ENCODE results near the gene ALPK3. TPM values are rescaled to one million over a fixed set of nuclear protein-coding genes. Genes with fewer than 3 reads are reported as not detected.

The ALPK3 gene
- polyA plus RNA-seq, 3 donors, result 5.7 to 9.1 (median 6.9) TPM

- H3K27ac ChIP-seq (ENCODE audit: low read depth, low read length), result no peak overlapping the region
- 96 to 98% (median 98%) methylated on average over 4 of the region's 4 CpGs for WGBS, 3 donors
Measured at GRCh38 chr15:84797212-84797611, 19.9 kb upstream of the ALPK3 start.

- WGBS, 3 donors, result 88 to 96% (median 95%) methylated on average over 3 of the region's 3 CpGs
- no peak overlapping the region for H3K27ac ChIP-seq (ENCODE audit: low read depth, low read length)
Measured at GRCh38 chr15:84797801-84798200, 19.4 kb upstream of the ALPK3 start.

- H3K27ac ChIP-seq (ENCODE audit: low read depth, low read length), result no peak overlapping the region
- WGBS, 3 donors, result 94 to 97% (median 96%) methylated on average over 21 of the region's 21 CpGs
Measured at GRCh38 chr15:84798436-84798946, 18.7 kb upstream of the ALPK3 start.

GRCh38 chr15:84799511-84800187 is 17.5 kb upstream of the ALPK3 start:
- WGBS, 3 donors, result 89 to 91% (median 90%) methylated on average over 10 of the region's 10 CpGs
- H3K27ac ChIP-seq (ENCODE audit: low read depth, low read length), result no peak overlapping the region

GRCh38 chr15:84800365-84800806 is 16.8 kb upstream of the ALPK3 start:
- no peak overlapping the region for H3K27ac ChIP-seq (ENCODE audit: low read depth, low read length)
- 82 to 89% (median 87%) methylated on average over 3 of the region's 3 CpGs for WGBS, 3 donors

GRCh38 chr15:84804005-84804900 is 12.9 kb upstream of the ALPK3 start:
- H3K27ac ChIP-seq (ENCODE audit: low read depth, low read length), result no peak overlapping the region
- WGBS, 3 donors, result 58 to 82% (median 78%) methylated on average over 4 of the region's 4 CpGs

GRCh38 chr15:84805221-84805620 is 11.9 kb upstream of the ALPK3 start:
- WGBS, 3 donors, result 46 to 86% (median 80%) methylated on average over 1 of the region's 1 CpG
- H3K27ac ChIP-seq (ENCODE audit: low read depth, low read length), result no peak overlapping the region

GRCh38 chr15:84807228-84807627 is 9.9 kb upstream of the ALPK3 start:
- no peak overlapping the region for H3K27ac ChIP-seq (ENCODE audit: low read depth, low read length)
- 68 to 75% (median 73%) methylated on average over 3 of the region's 3 CpGs for WGBS, 3 donors

- H3K27ac ChIP-seq (ENCODE audit: low read depth, low read length), result no peak overlapping the region
- WGBS, 3 donors, result 87 to 93% (median 91%) methylated on average over 7 of the region's 7 CpGs
Measured at GRCh38 chr15:84810073-84810840, 6.9 kb upstream of the ALPK3 start.

GRCh38 chr15:84811151-84811550 is 6.0 kb upstream of the ALPK3 start:
- no peak overlapping the region for H3K27ac ChIP-seq (ENCODE audit: low read depth, low read length)
- WGBS, 3 donors, result 57 to 84% (median 79%) methylated on average over 4 of the region's 4 CpGs

GRCh38 chr15:84811828-84812227 is 5.3 kb upstream of the ALPK3 start:
- H3K27ac ChIP-seq (ENCODE audit: low read depth, low read length), result no peak overlapping the region

- no peak overlapping the region for H3K27ac ChIP-seq (ENCODE audit: low read depth, low read length)
- 90 to 99% (median 93%) methylated on average over 2 of the region's 2 CpGs for WGBS, 3 donors
Measured at GRCh38 chr15:84812842-84813241, 4.3 kb upstream of the ALPK3 start.

GRCh38 chr15:84813435-84813834 is 3.7 kb upstream of the ALPK3 start:
- WGBS, 3 donors, result 96 to 100% (median 98%) methylated on average over 1 of the region's 1 CpG
- H3K27ac ChIP-seq (ENCODE audit: low read depth, low read length), result no peak overlapping the region

- 82 to 91% (median 83%) methylated on average over 1 of the region's 1 CpG for WGBS, 3 donors
Measured at GRCh38 chr15:84813931-84814330, 3.2 kb upstream of the ALPK3 start.

GRCh38 chr15:84814916-84815315 is 2.2 kb upstream of the ALPK3 start:
- WGBS, 3 donors, result 56 to 88% (median 72%) methylated on average over 10 of the region's 10 CpGs
- H3K27ac ChIP-seq (ENCODE audit: low read depth, low read length), result no peak overlapping the region

More at GRCh38 chr15:84813931-84814330, 3.2 kb upstream of the ALPK3 start:
- H3K27ac ChIP-seq (ENCODE audit: low read depth, low read length), result no peak overlapping the region

GRCh38 chr15:84817466-84818081 is 418 bp downstream of the ALPK3 start:
- WGBS, 3 donors, result 26 to 43% (median 34%) methylated on average over 27 of the region's 27 CpGs
- H3K27ac ChIP-seq (ENCODE audit: low read depth, low read length), result no peak overlapping the region

GRCh38 chr15:84818261-84819131 is 1.3 kb downstream of the ALPK3 start:
- WGBS, 3 donors, result 24 to 49% (median 38%) methylated on average over 9 of the region's 9 CpGs
- no peak overlapping the region for H3K27ac ChIP-seq (ENCODE audit: low read depth, low read length)
